ENCODE measurements around the gene ZSCAN26.

Gene ZSCAN26

GRCh38 chr6:28322661-28323060 lies 55.7 kb downstream of the ZSCAN26 start:
- DNase-seq (ENCODE audit: low read depth), result no peak

- no peak for DNase-seq (ENCODE audit: low read depth)
These were observed 57.0 kb downstream of the ZSCAN26 start for GRCh38 chr6:28323813-28324424.

- DNase-seq (ENCODE audit: low read depth), result no peak
These were observed 59.5 kb downstream of the ZSCAN26 start for GRCh38 chr6:28326371-28326948.
